GM12878 (cell line): ENCODE measurements around the gene ADD2. TPM values are rescaled to one million over a fixed set of nuclear protein-coding genes. Genes with fewer than 3 reads are reported as not detected.
"Not testable (repeated sequence)": the region's sequence is repeated elsewhere in the genome, so short reads cannot be mapped to it uniquely, and the experiment has no call there.

Experiments used
- ATAC-seq: fragments of 200-7000 bp; cut with Tn5 transposase; 3 replicates; pipeline ENCODE4 v1.9.1; 2020; ENCODE audit warnings: mild to moderate bottlenecking, moderate library complexity
- BruUV-seq: library from RNA; stranded (reverse); fragments of 400-500 nt; replicated peaks from 2 replicates; lab custom pipeline; 2021; lab: Mats Ljungman, UMichigan
- CTCF ChIA-PET: fragments of 300-600 bp; sonication (Branson Sonifier 250); formaldehyde crosslinking; extraction: SDS; loops from one replicate; lab custom pipeline; 2021; ENCODE audit warnings: inconsistent platforms; lab: Yijun Ruan, JAX
- POLR2A ChIA-PET: fragments of 350-600 bp; formaldehyde crosslinking; extraction: SDS; loops from one replicate; lab custom pipeline; 2021; ENCODE audit warnings: inconsistent platforms; lab: Charles Lee
- RAD21 ChIA-PET: fragments of 300-600 bp; sonication (Branson Sonifier 250); formaldehyde crosslinking; loops from one replicate; lab custom pipeline; 2023; ENCODE audit warnings: antibody characterized with exemption; ENCODE audit not compliant: unreplicated experiment; lab: Charles Lee
- SMC1A ChIA-PET: fragments of 300-600 bp; sonication (Branson Sonifier 250); formaldehyde crosslinking; loops from one replicate; lab custom pipeline; 2023; ENCODE audit not compliant: unreplicated experiment, uncharacterized antibody; lab: Charles Lee
- DNase-seq: peaks from one replicate; pipeline ENCODE4 v3.0.0-alpha.2; 2011; ENCODE audit warnings: low read depth, low spot score
- FAIRE-seq: peaks from 3 replicates; lab custom pipeline; 2011; peaks lifted over from hg19 to GRCh38; lab: Jason Lieb, UNC
- H2AFZ ChIP-seq: 2 replicates; pipeline ENCODE4 v1.6.0; 2011; ENCODE audit warnings: low read depth, low read length, control low read depth; ENCODE audit not compliant: control insufficient read depth
- H3K27ac ChIP-seq: 2 replicates; pipeline ENCODE4 v1.5.1; 2011; ENCODE audit warnings: control low read depth; ENCODE audit not compliant: control insufficient read depth, insufficient read depth
- H3K27me3 ChIP-seq, 2 experiments: replicated peaks in 1 of 2; 2 replicates each; pipeline versions ENCODE4 v1.6.0 to v1.6.1; 2011; ENCODE audit warnings: low read length in 1 of 2; ENCODE audit not compliant: control insufficient read depth in 2 of 2, insufficient read depth in 2 of 2
- H3K36me3 ChIP-seq, 2 experiments: 2 replicates each; pipeline ENCODE4 v1.5.1; 2011; ENCODE audit warnings: low read length in 1 of 2; ENCODE audit not compliant: control insufficient read depth in 2 of 2, insufficient read depth in 2 of 2
- H3K4me1 ChIP-seq: 2 replicates; pipeline ENCODE4 v1.6.1; 2011; ENCODE audit warnings: mild to moderate bottlenecking, low read length, moderate library complexity, mixed read lengths; ENCODE audit not compliant: control insufficient read depth, insufficient read depth
- H3K4me2 ChIP-seq: 2 replicates; pipeline ENCODE4 v1.6.0; 2011; ENCODE audit warnings: control low read depth; ENCODE audit not compliant: control insufficient read depth, insufficient read depth
- H3K4me3 ChIP-seq: fragments of 200-600 bp; sonication (generic); 2 replicates; pipeline ENCODE4 v1.5.1; 2016
- H3K79me2 ChIP-seq: 2 replicates; pipeline ENCODE4 v1.6.0; 2011; ENCODE audit warnings: low read length; ENCODE audit not compliant: control insufficient read depth, insufficient read depth
- H3K9ac ChIP-seq: 2 replicates; pipeline ENCODE4 v1.8.0; 2011; ENCODE audit warnings: low read length, control low read depth, mixed read lengths; ENCODE audit not compliant: control insufficient read depth, insufficient read depth
- H3K9me3 ChIP-seq: replicated peaks from 3 replicates; pipeline ENCODE4 v1.5.1; 2011; ENCODE audit warnings: mild to moderate bottlenecking, low read length; ENCODE audit not compliant: control insufficient read depth, insufficient read depth
- H4K20me1 ChIP-seq: 2 replicates; pipeline ENCODE4 v1.6.0; 2011; ENCODE audit not compliant: control insufficient read depth, insufficient read depth
- ETV6 ChIP-seq, 2 experiments: fragments of 450-650 bp in 1 of 2; IDR thresholded peaks in 1 of 2; conservative IDR thresholded peaks in 1 of 2; 2 replicates each; pipeline ENCODE4 v1.6.1; 2014; ENCODE audit warnings: antibody characterized with exemption in 1 of 2, borderline replicate concordance in 1 of 2, low read depth in 1 of 2, mild to moderate bottlenecking in 1 of 2, moderate library complexity in 1 of 2
- FOXM1 ChIP-seq: IDR thresholded peaks from 2 replicates; pipeline ENCODE4 v1.6.1; 2012; ENCODE audit warnings: low read depth, mild to moderate bottlenecking, inconsistent platforms, low read length, moderate library complexity
- JUNB ChIP-seq: IDR thresholded peaks from 2 replicates; pipeline ENCODE4 v1.6.1; 2016; ENCODE audit warnings: antibody characterized with exemption, mild to moderate bottlenecking
- LARP7 ChIP-seq: fragments of 450-650 bp; IDR thresholded peaks from 2 replicates; pipeline ENCODE4 v1.6.1; 2017; ENCODE audit warnings: mild to moderate bottlenecking
- MAX ChIP-seq: IDR thresholded peaks from 2 replicates; pipeline ENCODE4 v1.6.1; 2012; ENCODE audit warnings: low read depth, low read length, improper control_type of control experiment
- RAD21 ChIP-seq: IDR thresholded peaks from 2 replicates; pipeline ENCODE4 v1.6.1; 2011; ENCODE audit warnings: mild to moderate bottlenecking, low read depth, low read length, moderate library complexity; ENCODE audit not compliant: insufficient read depth
- RCOR1 ChIP-seq: conservative IDR thresholded peaks from 2 replicates; pipeline ENCODE4 v1.6.1; 2012; ENCODE audit warnings: low read depth, low read length, improper control_type of control experiment
- RELA ChIP-seq: fragments of 450-650 bp; IDR thresholded peaks from 2 replicates; pipeline ENCODE4 v1.8.0; 2014; ENCODE audit warnings: borderline replicate concordance; ENCODE audit not compliant: partially characterized antibody
- SP1 ChIP-seq: IDR thresholded peaks from one replicate; pipeline ENCODE4 v1.6.1; 2011; ENCODE audit warnings: low read depth, low read length
- ZSCAN29 ChIP-seq: fragments of 450-650 bp; IDR thresholded peaks from 2 replicates; pipeline ENCODE4 v1.6.1; 2017; ENCODE audit warnings: mild to moderate bottlenecking, moderate library complexity
- WGBS: methylation state at CpG from one replicate; pipeline ENCODE4 v1.1.6; 2016; ENCODE audit warnings: low lambda C conversion rate; ENCODE audit not compliant: insufficient replicate concordance, insufficient coverage; ENCODE audit errors: missing lambda C conversion rate; 5-methylcytosine and 5-hydroxymethylcytosine counted together
- in situ Hi-C: fragments of 300-500 bp; cut with MboI; formaldehyde crosslinking; loops from 9 replicates; pipeline ENCODE4 v1.14.3; 2018; ENCODE audit warnings: mixed read lengths
- intact Hi-C: fragments of 100-400 bp; cut with micrococcal nuclease; formaldehyde crosslinking; loops from one replicate; pipeline ENCODE4 v1.14.2; 2022; ENCODE audit not compliant: unreplicated experiment
- polyA plus RNA-seq, 11 experiments: library from polyadenylated mRNA; depleted of rRNA in 4 of 11; unstranded in 6 of 11; stranded (reverse) in 5 of 11; fragments of >200 nt; fragmentation: Nextera tagmentation in 4 of 11; fragmentation: Illumina TruSeq in 1 of 11; extraction: Ambion mirVana in 4 of 11; extraction: Trizol in 1 of 11; gene quantifications; 1 replicate in 1 of 11; 2 replicates in 10 of 11; pipeline versions ENCODE4 v1.2.1 to v1.2.3, GENCODE V29; 2011 to 2016; ENCODE audit warnings: inconsistent platforms in 2 of 11, missing spikeins in 2 of 11, low read depth in 1 of 11
- total RNA-seq, 4 experiments: library from RNA; depleted of rRNA in 3 of 4; stranded (reverse); fragments of >200 nt in 3 of 4; fragmentation: Illumina TruSeq in 1 of 4; extraction: Trizol in 1 of 4; gene quantifications; 2 replicates each; pipeline versions ENCODE4 v1.2.1 to v1.2.3, GENCODE V29; 2013 to 2021
- TF ChIP-seq, protein P1 (sequence below), 3 experiments: IDR thresholded peaks in 2 of 3; conservative IDR thresholded peaks in 1 of 3; 2 replicates each; pipeline ENCODE4 v1.5.1; 2011; ENCODE audit warnings: low read depth in 3 of 3, low read length in 3 of 3, mild to moderate bottlenecking in 3 of 3, control low read depth in 2 of 3, moderate library complexity in 2 of 3, inconsistent platforms in 1 of 3, mixed read lengths in 1 of 3; ENCODE audit not compliant: control insufficient read depth in 2 of 3, insufficient read depth in 1 of 3; ENCODE audit errors: extremely low read depth in 1 of 3
- TF ChIP-seq, protein P2 (sequence below): fragments of 450-650 bp; IDR thresholded peaks from 2 replicates; pipeline ENCODE4 v1.6.1; 2018; ENCODE audit warnings: borderline replicate concordance, mild to moderate bottlenecking; ENCODE audit not compliant: partially characterized antibody

The ADD2 gene
- total and polyA plus RNA-seq, 10 of the 15 experiments (the other 5 are each of a cell fraction or from before 2014, with no cell fraction given): 0.05 to 0.13 (median 0.08) TPM; not detected in 7

DNA sequence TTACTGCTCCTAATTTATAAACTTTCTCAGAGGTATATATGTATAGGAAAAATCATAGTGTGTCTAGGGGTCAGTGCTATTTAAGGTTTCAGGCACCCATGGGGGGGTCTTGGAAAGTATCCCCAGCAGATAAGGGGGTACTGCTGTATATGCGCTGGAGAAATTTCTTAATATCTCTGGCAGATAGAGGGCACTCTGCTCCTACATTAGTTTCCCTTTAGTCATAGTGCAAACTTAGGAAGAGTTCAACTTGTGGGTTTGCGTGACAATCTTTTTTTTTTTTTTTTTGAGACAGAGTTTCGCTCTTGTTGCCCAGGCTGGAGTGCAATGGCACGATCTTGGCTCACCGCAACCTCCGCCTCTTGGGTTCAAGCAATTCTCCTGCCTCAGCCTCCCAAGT lies 112.8 kb downstream of the ADD2 start:
- H4K20me1 ChIP-seq, H3K9me3 ChIP-seq, H3K4me1 ChIP-seq, FAIRE-seq, DNase-seq, ATAC-seq, SMC1A ChIA-PET, H3K4me2 ChIP-seq, H3K79me2 ChIP-seq, RAD21 ChIA-PET, H3K36me3 ChIP-seq, POLR2A ChIA-PET: not testable (repeated sequence)
- CTCF ChIA-PET: interaction anchor here (0.7 to 1.3 kb wide), 4 partner anchors 9 to 1805 kb away, joined by 3 to 5 read pairs (median 3); no protein-coding TSS in a partner anchor
- WGBS: 48% methylated on average over 5 of the region's 6 CpGs
- TF ChIP-seq, protein P1, sequence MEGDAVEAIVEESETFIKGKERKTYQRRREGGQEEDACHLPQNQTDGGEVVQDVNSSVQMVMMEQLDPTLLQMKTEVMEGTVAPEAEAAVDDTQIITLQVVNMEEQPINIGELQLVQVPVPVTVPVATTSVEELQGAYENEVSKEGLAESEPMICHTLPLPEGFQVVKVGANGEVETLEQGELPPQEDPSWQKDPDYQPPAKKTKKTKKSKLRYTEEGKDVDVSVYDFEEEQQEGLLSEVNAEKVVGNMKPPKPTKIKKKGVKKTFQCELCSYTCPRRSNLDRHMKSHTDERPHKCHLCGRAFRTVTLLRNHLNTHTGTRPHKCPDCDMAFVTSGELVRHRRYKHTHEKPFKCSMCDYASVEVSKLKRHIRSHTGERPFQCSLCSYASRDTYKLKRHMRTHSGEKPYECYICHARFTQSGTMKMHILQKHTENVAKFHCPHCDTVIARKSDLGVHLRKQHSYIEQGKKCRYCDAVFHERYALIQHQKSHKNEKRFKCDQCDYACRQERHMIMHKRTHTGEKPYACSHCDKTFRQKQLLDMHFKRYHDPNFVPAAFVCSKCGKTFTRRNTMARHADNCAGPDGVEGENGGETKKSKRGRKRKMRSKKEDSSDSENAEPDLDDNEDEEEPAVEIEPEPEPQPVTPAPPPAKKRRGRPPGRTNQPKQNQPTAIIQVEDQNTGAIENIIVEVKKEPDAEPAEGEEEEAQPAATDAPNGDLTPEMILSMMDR (IDR thresholded peaks at IDR 0.05 in 2 of 3, conservative IDR thresholded peaks at IDR 0.05 in 1 of 3; ENCODE audit: control insufficient read depth in 2 of 3, extremely low read depth in 1 of 3, insufficient read depth in 1 of 3, low read depth in 3 of 3, low read length in 3 of 3): peak in 2 of 3 experiments; percentile 34 to 35; a peak in 3 of 6 replicates
- TF ChIP-seq RAD21: peak; percentile 43
- TF ChIP-seq, all 136 proteins: peak for 2; not testable (repeated sequence) for 134
- H3K27me3 ChIP-seq, BruUV-seq, H3K4me3 ChIP-seq, intact Hi-C loops, H3K9ac ChIP-seq, in situ Hi-C loops, H2AFZ ChIP-seq, H3K27ac ChIP-seq: not testable (repeated sequence)

GRCh38 chr2:70651727-70652126 lies 116.3 kb downstream of the ADD2 start:
- SMC1A ChIA-PET: no interaction called here
- ATAC-seq (no peak), DNase-seq (no peak), FAIRE-seq (no peak)
- Histone ChIP-seq H4K20me1 (no peaks in the 10 kb centered on the region), H3K4me1 (no peaks in the 10 kb centered on the region), H3K27me3 (peaks cover 0 to 2% of the 10 kb centered on the region in 2 experiments; a peak in 3 of 4 replicates), H3K9ac (no peak overlapping the region), H3K36me3 (no peaks in the 10 kb centered on the region), H3K4me2 (no peak overlapping the region), H3K27ac (no peak overlapping the region), H3K79me2 (no peaks in the 10 kb centered on the region), H2AFZ (no peak overlapping the region), H3K4me3 (no peak overlapping the region), H3K9me3 (no peaks in the 10 kb centered on the region)
- intact Hi-C loops (no loop called here), in situ Hi-C loops (no loop called here)
- RAD21 ChIA-PET: no interaction called here
- no TSS peak for BruUV-seq
- POLR2A ChIA-PET: no interaction called here
- WGBS: 16% methylated on average over 2 of the region's 2 CpGs
- CTCF ChIA-PET: interaction anchor here (1.5 kb wide), 1 partner anchor 348 kb away, joined by 5 read pairs; no protein-coding TSS in a partner anchor
- TF ChIP-seq MAX (no peak), RELA (no peak), ETV6 (conservative IDR thresholded peaks at IDR 0.05 in 1 of 2, IDR thresholded peaks at IDR 0.05 in 1 of 2; ENCODE audit: borderline replicate concordance in 1 of 2, low read depth in 1 of 2) (no peak), ZSCAN29 (no peak), FOXM1 (no peak), JUNB (no peak), SP1 (no peak), RCOR1 (no peak), LARP7 (no peak)
- TF ChIP-seq, protein P2, sequence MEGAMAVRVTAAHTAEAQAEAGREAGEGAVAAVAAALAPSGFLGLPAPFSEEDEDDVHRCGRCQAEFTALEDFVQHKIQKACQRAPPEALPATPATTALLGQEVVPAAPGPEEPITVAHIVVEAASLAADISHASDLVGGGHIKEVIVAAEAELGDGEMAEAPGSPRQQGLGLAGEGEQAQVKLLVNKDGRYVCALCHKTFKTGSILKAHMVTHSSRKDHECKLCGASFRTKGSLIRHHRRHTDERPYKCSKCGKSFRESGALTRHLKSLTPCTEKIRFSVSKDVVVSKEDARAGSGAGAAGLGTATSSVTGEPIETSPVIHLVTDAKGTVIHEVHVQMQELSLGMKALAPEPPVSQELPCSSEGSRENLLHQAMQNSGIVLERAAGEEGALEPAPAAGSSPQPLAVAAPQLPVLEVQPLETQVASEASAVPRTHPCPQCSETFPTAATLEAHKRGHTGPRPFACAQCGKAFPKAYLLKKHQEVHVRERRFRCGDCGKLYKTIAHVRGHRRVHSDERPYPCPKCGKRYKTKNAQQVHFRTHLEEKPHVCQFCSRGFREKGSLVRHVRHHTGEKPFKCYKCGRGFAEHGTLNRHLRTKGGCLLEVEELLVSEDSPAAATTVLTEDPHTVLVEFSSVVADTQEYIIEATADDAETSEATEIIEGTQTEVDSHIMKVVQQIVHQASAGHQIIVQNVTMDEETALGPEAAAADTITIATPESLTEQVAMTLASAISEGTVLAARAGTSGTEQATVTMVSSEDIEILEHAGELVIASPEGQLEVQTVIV: no peak
